ENCODE data around the gene CHIT1.

CHIT1 gene

GRCh38 chr1:203184467-203184866 is 45.0 kb downstream of the CHIT1 start:
- no peaks in the 10 kb centered on the region for H3K36me3 ChIP-seq (ENCODE audit: control insufficient read depth in 2 of 2, insufficient read depth in 2 of 2, low read length in 2 of 2)
- peaks cover 0 to 4% of the 10 kb centered on the region in 2 donors for H3K4me1 ChIP-seq (ENCODE audit: control insufficient read depth in 2 of 2, insufficient read depth in 2 of 2, low read length in 2 of 2)
- no peak overlapping the region for H3K4me3 ChIP-seq (ENCODE audit: low read length in 2 of 2)
- no peak overlapping the region for H3K27ac ChIP-seq (ENCODE audit: low read depth in 2 of 2, low read length in 2 of 2)
- peaks cover 0 to 2% of the 10 kb centered on the region in 2 donors for H3K27me3 ChIP-seq (ENCODE audit: control insufficient read depth in 2 of 2, insufficient read depth in 2 of 2, low read length in 2 of 2)
- no peak overlapping the region for H3K9ac ChIP-seq (ENCODE audit: low read depth in 1 of 2, low read length in 2 of 2)
- no peaks in the 10 kb centered on the region for H3K9me3 ChIP-seq (ENCODE audit: control insufficient read depth in 2 of 2, low read length in 2 of 2)

- Histone ChIP-seq H3K4me1 (ENCODE audit: control insufficient read depth in 2 of 2, insufficient read depth in 2 of 2, low read length in 2 of 2) (peaks cover 0 to 4% of the 10 kb centered on the region in 2 donors), H3K9me3 (ENCODE audit: control insufficient read depth in 2 of 2, low read length in 2 of 2) (no peaks in the 10 kb centered on the region), H3K4me3 (ENCODE audit: low read length in 2 of 2) (no peak overlapping the region), H3K9ac (ENCODE audit: low read depth in 1 of 2, low read length in 2 of 2) (no peak overlapping the region), H3K36me3 (ENCODE audit: control insufficient read depth in 2 of 2, insufficient read depth in 2 of 2, low read length in 2 of 2) (no peaks in the 10 kb centered on the region), H3K27ac (ENCODE audit: low read depth in 2 of 2, low read length in 2 of 2) (no peak overlapping the region), H3K27me3 (ENCODE audit: control insufficient read depth in 2 of 2, insufficient read depth in 2 of 2, low read length in 2 of 2) (peaks cover 0 to 2% of the 10 kb centered on the region in 2 donors)
Measured at GRCh38 chr1:203183828-203184227, 45.6 kb downstream of the CHIT1 start.

- no peak overlapping the region for H3K9ac ChIP-seq (ENCODE audit: low read depth in 1 of 2, low read length in 2 of 2)
- peaks cover 2 to 7% of the 10 kb centered on the region in 2 donors for H3K4me1 ChIP-seq (ENCODE audit: control insufficient read depth in 2 of 2, insufficient read depth in 2 of 2, low read length in 2 of 2)
- no peak overlapping the region for H3K4me3 ChIP-seq (ENCODE audit: low read length in 2 of 2)
- no peaks in the 10 kb centered on the region for H3K36me3 ChIP-seq (ENCODE audit: control insufficient read depth in 2 of 2, insufficient read depth in 2 of 2, low read length in 2 of 2)
- peaks cover 0 to 2% of the 10 kb centered on the region in 2 donors for H3K27me3 ChIP-seq (ENCODE audit: control insufficient read depth in 2 of 2, insufficient read depth in 2 of 2, low read length in 2 of 2)
- H3K9me3 ChIP-seq (ENCODE audit: control insufficient read depth in 2 of 2, low read length in 2 of 2) = no peaks in the 10 kb centered on the region
- H3K27ac ChIP-seq (ENCODE audit: low read depth in 2 of 2, low read length in 2 of 2) = no peak overlapping the region
Measured at GRCh38 chr1:203182387-203182953, 47.0 kb downstream of the CHIT1 start.

- H3K9ac ChIP-seq (ENCODE audit: low read depth in 1 of 2, low read length in 2 of 2) = no peak overlapping the region
Measured at GRCh38 chr1:203181586-203182386, 47.7 kb downstream of the CHIT1 start.

GRCh38 chr1:203180611-203181330 is 48.7 kb downstream of the CHIT1 start:
- H3K9ac ChIP-seq (ENCODE audit: low read depth in 1 of 2, low read length in 2 of 2) = no peak overlapping the region
- H3K27ac ChIP-seq (ENCODE audit: low read depth in 2 of 2, low read length in 2 of 2) = no peak overlapping the region
- H3K9me3 ChIP-seq (ENCODE audit: control insufficient read depth in 2 of 2, low read length in 2 of 2) = no peaks in the 10 kb centered on the region
- H3K4me1 ChIP-seq (ENCODE audit: control insufficient read depth in 2 of 2, insufficient read depth in 2 of 2, low read length in 2 of 2) = peaks cover 3 to 5% of the 10 kb centered on the region in 2 donors
- no peaks in the 10 kb centered on the region for H3K36me3 ChIP-seq (ENCODE audit: control insufficient read depth in 2 of 2, insufficient read depth in 2 of 2, low read length in 2 of 2)
- peaks cover 0 to 2% of the 10 kb centered on the region in 2 donors for H3K27me3 ChIP-seq (ENCODE audit: control insufficient read depth in 2 of 2, insufficient read depth in 2 of 2, low read length in 2 of 2)
- H3K4me3 ChIP-seq (ENCODE audit: low read length in 2 of 2) = no peak overlapping the region

More at GRCh38 chr1:203181586-203182386, 47.7 kb downstream of the CHIT1 start:
- no peak overlapping the region for H3K27ac ChIP-seq (ENCODE audit: low read depth in 2 of 2, low read length in 2 of 2)
- peaks cover 0 to 2% of the 10 kb centered on the region in 2 donors for H3K27me3 ChIP-seq (ENCODE audit: control insufficient read depth in 2 of 2, insufficient read depth in 2 of 2, low read length in 2 of 2)
- no peaks in the 10 kb centered on the region for H3K36me3 ChIP-seq (ENCODE audit: control insufficient read depth in 2 of 2, insufficient read depth in 2 of 2, low read length in 2 of 2)
- no peak overlapping the region for H3K4me3 ChIP-seq (ENCODE audit: low read length in 2 of 2)
- H3K4me1 ChIP-seq (ENCODE audit: control insufficient read depth in 2 of 2, insufficient read depth in 2 of 2, low read length in 2 of 2) = peaks cover 3 to 7% of the 10 kb centered on the region in 2 donors
- H3K9me3 ChIP-seq (ENCODE audit: control insufficient read depth in 2 of 2, low read length in 2 of 2) = no peaks in the 10 kb centered on the region

GRCh38 chr1:203179667-203180005 is 49.8 kb downstream of the CHIT1 start:
- Histone ChIP-seq H3K4me3 (ENCODE audit: low read length in 2 of 2) (no peak overlapping the region), H3K27ac (ENCODE audit: low read depth in 2 of 2, low read length in 2 of 2) (no peak overlapping the region), H3K9me3 (ENCODE audit: control insufficient read depth in 2 of 2, low read length in 2 of 2) (no peaks in the 10 kb centered on the region), H3K27me3 (ENCODE audit: control insufficient read depth in 2 of 2, insufficient read depth in 2 of 2, low read length in 2 of 2) (no peaks in the 10 kb centered on the region), H3K9ac (ENCODE audit: low read depth in 1 of 2, low read length in 2 of 2) (no peak overlapping the region), H3K4me1 (ENCODE audit: control insufficient read depth in 2 of 2, insufficient read depth in 2 of 2, low read length in 2 of 2) (peaks cover 3 to 5% of the 10 kb centered on the region in 2 donors), H3K36me3 (ENCODE audit: control insufficient read depth in 2 of 2, insufficient read depth in 2 of 2, low read length in 2 of 2) (no peaks in the 10 kb centered on the region)

GRCh38 chr1:203178821-203179666 is 50.4 kb downstream of the CHIT1 start:
- H3K9me3 ChIP-seq (ENCODE audit: control insufficient read depth in 2 of 2, low read length in 2 of 2) = no peaks in the 10 kb centered on the region
- no peak overlapping the region for H3K9ac ChIP-seq (ENCODE audit: low read depth in 1 of 2, low read length in 2 of 2)
- H3K4me1 ChIP-seq (ENCODE audit: control insufficient read depth in 2 of 2, insufficient read depth in 2 of 2, low read length in 2 of 2) = peaks cover 3 to 5% of the 10 kb centered on the region in 2 donors
- H3K36me3 ChIP-seq (ENCODE audit: control insufficient read depth in 2 of 2, insufficient read depth in 2 of 2, low read length in 2 of 2) = no peaks in the 10 kb centered on the region
- H3K27ac ChIP-seq (ENCODE audit: low read depth in 2 of 2, low read length in 2 of 2) = no peak overlapping the region
- no peak overlapping the region for H3K4me3 ChIP-seq (ENCODE audit: low read length in 2 of 2)
- H3K27me3 ChIP-seq (ENCODE audit: control insufficient read depth in 2 of 2, insufficient read depth in 2 of 2, low read length in 2 of 2) = no peaks in the 10 kb centered on the region

GRCh38 chr1:203178083-203178482 is 51.4 kb downstream of the CHIT1 start:
- H3K36me3 ChIP-seq (ENCODE audit: control insufficient read depth in 2 of 2, insufficient read depth in 2 of 2, low read length in 2 of 2) = no peaks in the 10 kb centered on the region
- no peaks in the 10 kb centered on the region for H3K27me3 ChIP-seq (ENCODE audit: control insufficient read depth in 2 of 2, insufficient read depth in 2 of 2, low read length in 2 of 2)
- no peaks in the 10 kb centered on the region for H3K9me3 ChIP-seq (ENCODE audit: control insufficient read depth in 2 of 2, low read length in 2 of 2)
- no peak overlapping the region for H3K9ac ChIP-seq (ENCODE audit: low read depth in 1 of 2, low read length in 2 of 2)
- no peak overlapping the region for H3K27ac ChIP-seq (ENCODE audit: low read depth in 2 of 2, low read length in 2 of 2)
- H3K4me3 ChIP-seq (ENCODE audit: low read length in 2 of 2) = no peak overlapping the region
- peaks cover 3 to 5% of the 10 kb centered on the region in 2 donors for H3K4me1 ChIP-seq (ENCODE audit: control insufficient read depth in 2 of 2, insufficient read depth in 2 of 2, low read length in 2 of 2)

GRCh38 chr1:203177470-203178039 is 51.9 kb downstream of the CHIT1 start:
- H3K4me3 ChIP-seq (ENCODE audit: low read length in 2 of 2) = no peak overlapping the region
- no peaks in the 10 kb centered on the region for H3K9me3 ChIP-seq (ENCODE audit: control insufficient read depth in 2 of 2, low read length in 2 of 2)
- H3K27me3 ChIP-seq (ENCODE audit: control insufficient read depth in 2 of 2, insufficient read depth in 2 of 2, low read length in 2 of 2) = no peaks in the 10 kb centered on the region
- H3K4me1 ChIP-seq (ENCODE audit: control insufficient read depth in 2 of 2, insufficient read depth in 2 of 2, low read length in 2 of 2) = peaks cover 3 to 5% of the 10 kb centered on the region in 2 donors
- no peaks in the 10 kb centered on the region for H3K36me3 ChIP-seq (ENCODE audit: control insufficient read depth in 2 of 2, insufficient read depth in 2 of 2, low read length in 2 of 2)
- no peak overlapping the region for H3K9ac ChIP-seq (ENCODE audit: low read depth in 1 of 2, low read length in 2 of 2)
- no peak overlapping the region for H3K27ac ChIP-seq (ENCODE audit: low read depth in 2 of 2, low read length in 2 of 2)
